HUES48 (cell line): ENCODE results near the gene TUBGCP2.

ENCODE experiments used
- H3K27ac ChIP-seq: one replicate; pipeline ENCODE4 v1.7.0; 2013; ENCODE audit warnings: low read depth, low read length, inconsistent platforms
- H3K27me3 ChIP-seq: 2 replicates; pipeline ENCODE4 v1.6.1; 2013; ENCODE audit warnings: mild to moderate bottlenecking, low read length; ENCODE audit not compliant: control insufficient read depth, insufficient read depth
- H3K36me3 ChIP-seq: 2 replicates; pipeline ENCODE4 v1.6.1; 2013; ENCODE audit warnings: low read length; ENCODE audit not compliant: control insufficient read depth, insufficient read depth
- H3K4me1 ChIP-seq: 2 replicates; pipeline ENCODE4 v1.6.1; 2013; ENCODE audit warnings: mild to moderate bottlenecking, low read length; ENCODE audit not compliant: control insufficient read depth, insufficient read depth
- H3K4me3 ChIP-seq: 2 replicates; pipeline ENCODE4 v1.5.1; 2013; ENCODE audit warnings: mild to moderate bottlenecking, low read depth, low read length
- H3K9ac ChIP-seq: 2 replicates; pipeline ENCODE4 v1.6.1; 2013; ENCODE audit warnings: mild to moderate bottlenecking, low read depth, low read length, moderate library complexity
- H3K9me3 ChIP-seq: 2 replicates; pipeline ENCODE4 v1.6.1; 2013; ENCODE audit warnings: low read length; ENCODE audit not compliant: control insufficient read depth, insufficient read depth

TUBGCP2 gene

GRCh38 chr10:133276100-133276434 lies 32.6 kb downstream of the TUBGCP2 start:
- Histone ChIP-seq H3K4me3 (peak overlapping the region; percentile 46), H3K9me3 (no peaks in the 10 kb centered on the region), H3K4me1 (peaks cover 5% of the 10 kb centered on the region; the same call in 1 of the 2 replicates), H3K9ac (no peak overlapping the region), H3K27me3 (peaks cover 7% of the 10 kb centered on the region), H3K27ac (no peak overlapping the region), H3K36me3 (peaks cover 18% of the 10 kb centered on the region)

GRCh38 chr10:133275684-133276092 lies 33.0 kb downstream of the TUBGCP2 start:
- Histone ChIP-seq H3K4me1 (peaks cover 5% of the 10 kb centered on the region; the same call in 1 of the 2 replicates), H3K27ac (no peak overlapping the region), H3K27me3 (peaks cover 7% of the 10 kb centered on the region), H3K4me3 (no peak overlapping the region), H3K9me3 (no peaks in the 10 kb centered on the region), H3K9ac (no peak overlapping the region), H3K36me3 (peaks cover 18% of the 10 kb centered on the region)

DNA sequence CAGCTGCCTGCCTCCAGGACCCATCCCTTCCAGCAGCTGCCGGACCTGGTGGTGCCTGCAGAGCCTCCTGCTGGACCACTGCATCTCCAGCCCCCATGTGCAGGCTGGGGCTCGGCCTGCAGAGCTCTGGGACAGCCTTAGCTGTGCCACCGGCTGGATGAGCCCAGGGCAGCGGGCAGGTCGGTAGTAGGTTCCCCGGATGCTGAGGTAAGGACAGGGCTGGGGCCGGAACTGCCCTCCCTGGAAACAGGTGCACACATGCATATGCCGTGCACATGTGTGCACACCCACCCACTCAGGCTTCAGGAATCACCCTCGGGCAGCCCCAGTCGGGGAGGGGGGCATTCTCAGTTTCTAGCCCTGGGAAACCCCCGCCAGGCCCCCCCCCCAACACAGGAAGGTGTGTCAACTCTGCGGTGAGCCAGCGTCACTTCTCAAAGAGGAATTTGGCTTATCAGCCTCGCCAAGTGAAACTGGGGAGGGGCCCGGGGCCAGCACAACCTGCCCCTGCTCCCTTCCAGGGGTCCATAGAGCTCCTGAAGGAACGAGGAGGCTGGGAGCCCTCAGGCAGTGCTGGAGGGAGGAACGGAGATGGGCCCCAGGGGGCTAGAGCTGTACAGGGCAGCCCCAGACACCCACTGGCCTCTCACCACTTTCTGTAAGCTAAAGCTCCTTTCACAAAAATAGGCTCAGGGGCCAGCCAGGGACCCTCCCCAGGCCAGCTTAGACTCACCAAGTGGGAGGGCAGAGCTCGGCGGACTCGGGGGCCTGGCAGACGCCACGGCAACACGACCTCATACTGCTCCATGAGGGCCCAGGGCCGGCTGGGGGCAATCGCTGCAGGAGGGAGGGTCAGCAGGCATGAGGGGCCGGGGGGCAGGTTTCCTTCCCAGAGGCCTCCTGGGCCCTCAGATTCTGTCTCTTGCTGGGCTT lies 33.7 kb downstream of the TUBGCP2 start:
- H3K4me1 ChIP-seq: peaks cover 5% of the 10 kb centered on the region; the same call in 1 of the 2 replicates
- no peak overlapping the region for H3K27ac ChIP-seq
- peaks cover 7% of the 10 kb centered on the region for H3K27me3 ChIP-seq
- H3K36me3 ChIP-seq: peaks cover 11% of the 10 kb centered on the region
- no peaks in the 10 kb centered on the region for H3K9me3 ChIP-seq
- H3K4me3 ChIP-seq: no peak overlapping the region
- H3K9ac ChIP-seq: no peak overlapping the region

GRCh38 chr10:133273534-133274143 lies 35.0 kb downstream of the TUBGCP2 start:
- H3K9ac ChIP-seq: no peak overlapping the region
- H3K27ac ChIP-seq: no peak overlapping the region
- no peak overlapping the region for H3K4me3 ChIP-seq

DNA sequence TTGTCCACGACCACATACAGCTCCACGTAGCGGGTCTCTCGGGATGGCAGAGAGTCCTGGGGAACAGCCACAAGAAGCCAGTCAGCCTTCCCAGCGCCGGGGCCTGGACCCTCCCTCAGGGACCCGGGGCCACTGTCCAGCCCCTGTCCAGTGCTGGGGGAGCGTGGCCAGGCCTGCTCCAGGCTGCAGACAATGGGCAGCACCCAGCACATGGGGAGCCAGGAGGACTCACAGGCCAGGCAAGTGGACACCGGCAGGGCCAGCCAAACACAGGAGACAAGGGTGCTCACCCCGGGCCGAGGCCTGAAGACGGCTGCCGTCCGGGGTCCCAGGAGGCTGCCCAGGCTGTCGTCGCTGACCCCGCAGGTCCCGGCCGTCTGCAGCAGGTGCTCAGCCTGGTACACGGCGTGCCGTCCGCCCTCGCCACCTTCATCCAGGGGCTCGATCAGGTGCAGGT lies 35.7 kb downstream of the TUBGCP2 start:
- no peak overlapping the region for H3K4me3 ChIP-seq
- no peak overlapping the region for H3K9ac ChIP-seq
- no peaks in the 10 kb centered on the region for H3K9me3 ChIP-seq
- no peak overlapping the region for H3K27ac ChIP-seq
- H3K36me3 ChIP-seq: no peaks in the 10 kb centered on the region
- peaks cover 7% of the 10 kb centered on the region for H3K27me3 ChIP-seq
- H3K4me1 ChIP-seq: peaks cover 5% of the 10 kb centered on the region; the same call in 1 of the 2 replicates

More at GRCh38 chr10:133273534-133274143, 35.0 kb downstream of the TUBGCP2 start:
- Histone ChIP-seq H3K36me3 (no peaks in the 10 kb centered on the region), H3K4me1 (peaks cover 5% of the 10 kb centered on the region; the same call in 1 of the 2 replicates), H3K9me3 (no peaks in the 10 kb centered on the region), H3K27me3 (peaks cover 7% of the 10 kb centered on the region)

- peaks cover 7% of the 10 kb centered on the region for H3K27me3 ChIP-seq
- H3K4me3 ChIP-seq: no peak overlapping the region
- no peak overlapping the region for H3K9ac ChIP-seq
- no peak overlapping the region for H3K27ac ChIP-seq
- H3K9me3 ChIP-seq: no peaks in the 10 kb centered on the region
- H3K4me1 ChIP-seq: peaks cover 5% of the 10 kb centered on the region; the same call in 1 of the 2 replicates
- no peaks in the 10 kb centered on the region for H3K36me3 ChIP-seq
Observed at GRCh38 chr10:133272301-133272963, 36.2 kb downstream of the TUBGCP2 start.

DNA sequence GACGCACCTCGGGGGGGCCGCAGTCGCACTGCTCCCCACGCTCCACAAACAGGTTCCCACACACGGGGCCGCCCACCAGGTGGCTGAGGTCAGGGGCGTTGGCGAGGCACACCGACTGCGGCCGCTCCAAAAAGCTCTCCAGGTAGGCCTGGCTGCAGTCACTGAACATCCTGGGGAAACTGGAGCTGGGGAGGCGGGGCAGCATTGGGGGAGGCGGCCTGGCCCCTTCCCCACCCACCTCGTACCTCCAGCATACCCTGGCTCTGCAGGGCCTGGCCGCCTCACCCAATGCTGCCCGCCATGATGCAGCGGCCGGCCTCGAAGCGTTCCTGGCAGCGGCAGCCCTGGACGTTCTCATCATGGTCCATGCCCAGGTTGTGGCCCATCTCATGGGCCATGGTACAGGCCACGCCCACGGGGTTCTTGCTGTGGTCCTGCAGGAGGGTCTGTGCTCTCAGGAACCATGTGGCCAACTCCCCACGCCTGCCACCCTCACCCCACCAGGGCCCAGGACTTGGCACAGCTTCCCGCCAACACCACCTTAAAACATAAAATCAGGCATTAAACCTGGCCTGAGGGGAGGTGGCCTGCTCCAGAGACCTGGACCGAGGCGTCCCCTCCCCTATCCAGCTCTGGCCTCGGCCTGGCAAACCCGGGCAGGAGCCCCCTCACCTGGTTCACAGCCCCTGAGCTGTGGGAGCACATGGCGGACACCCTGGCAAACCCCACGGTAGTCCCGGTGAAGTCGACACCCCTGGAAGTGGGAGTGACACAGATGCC lies 37.0 kb downstream of the TUBGCP2 start:
- peaks cover 7% of the 10 kb centered on the region for H3K27me3 ChIP-seq
- no peak overlapping the region for H3K4me3 ChIP-seq

DNA sequence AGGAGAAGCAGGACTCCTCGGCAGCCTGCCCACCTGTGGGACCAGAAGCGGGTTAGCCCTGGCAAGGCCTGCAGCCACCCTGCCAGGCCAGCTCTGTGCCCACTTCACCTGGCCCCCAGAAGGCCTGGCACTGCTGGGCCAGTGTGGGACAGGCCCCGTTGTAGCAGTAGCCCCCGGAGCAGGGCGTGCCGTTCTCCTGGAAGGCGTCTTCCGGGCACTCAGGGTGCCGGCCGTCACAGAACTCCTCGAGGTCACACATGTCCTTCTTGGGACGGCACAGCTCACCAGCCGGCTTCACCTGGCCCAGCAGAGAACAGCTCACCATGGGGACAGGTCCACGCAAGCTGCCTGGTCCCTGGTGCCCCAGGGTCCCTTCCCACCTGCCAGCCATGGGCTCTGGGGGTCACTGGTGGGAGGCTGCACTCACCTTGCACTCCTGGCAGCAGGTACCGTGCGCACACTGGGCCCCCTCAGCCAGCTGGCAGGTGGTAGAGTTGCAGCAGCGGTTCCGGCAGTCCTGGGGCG lies 37.8 kb downstream of the TUBGCP2 start:
- no peaks in the 10 kb centered on the region; the same call in 1 of the 2 replicates for H3K4me1 ChIP-seq
- H3K9me3 ChIP-seq: no peaks in the 10 kb centered on the region
- H3K27ac ChIP-seq: no peak overlapping the region
- no peaks in the 10 kb centered on the region for H3K36me3 ChIP-seq
- H3K4me3 ChIP-seq: no peak overlapping the region
- H3K27me3 ChIP-seq: no peaks in the 10 kb centered on the region
- no peak overlapping the region for H3K9ac ChIP-seq

More for the DNA sequence above, 37.0 kb downstream of the TUBGCP2 start:
- Histone ChIP-seq H3K36me3 (no peaks in the 10 kb centered on the region), H3K4me1 (peaks cover 5% of the 10 kb centered on the region; the same call in 1 of the 2 replicates), H3K9ac (no peak overlapping the region), H3K27ac (no peak overlapping the region), H3K9me3 (no peaks in the 10 kb centered on the region)

- Histone ChIP-seq H3K27me3 (no peaks in the 10 kb centered on the region), H3K27ac (no peak overlapping the region), H3K36me3 (no peaks in the 10 kb centered on the region), H3K9me3 (no peaks in the 10 kb centered on the region), H3K9ac (no peak overlapping the region), H3K4me1 (no peaks in the 10 kb centered on the region), H3K4me3 (no peak overlapping the region)
Observed at GRCh38 chr10:133270204-133270603, 38.5 kb downstream of the TUBGCP2 start.

DNA sequence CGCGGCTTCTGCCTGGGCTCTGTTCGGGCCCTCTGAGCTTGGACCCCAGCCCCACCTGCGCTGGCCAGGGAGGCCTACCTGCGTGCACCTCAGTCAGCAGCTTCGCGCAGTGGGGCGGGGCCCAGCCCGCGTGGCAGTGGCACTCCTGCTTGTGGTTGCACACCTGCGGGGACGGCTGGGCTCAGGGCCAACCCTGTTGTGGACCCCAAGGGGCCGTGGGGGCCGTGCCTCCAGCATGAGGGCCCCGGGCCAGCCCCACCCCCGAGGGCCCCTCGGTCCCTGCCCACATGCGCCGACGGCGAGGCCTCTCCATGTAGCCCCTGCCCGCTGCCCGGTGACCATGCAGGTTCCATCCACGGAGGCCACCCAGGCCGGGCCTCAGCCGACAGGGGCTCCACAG lies 39.3 kb downstream of the TUBGCP2 start:
- no peak overlapping the region for H3K9ac ChIP-seq
- H3K36me3 ChIP-seq: no peaks in the 10 kb centered on the region
- no peaks in the 10 kb centered on the region for H3K27me3 ChIP-seq
- H3K27ac ChIP-seq: no peak overlapping the region
- H3K4me1 ChIP-seq: no peaks in the 10 kb centered on the region
- H3K9me3 ChIP-seq: no peaks in the 10 kb centered on the region
- H3K4me3 ChIP-seq: no peak overlapping the region
